ENCODE results near the gene TRIM16. TPM values are rescaled to one million over a fixed set of nuclear protein-coding genes. Genes with fewer than 3 reads are reported as not detected.
"Not testable (repeated sequence)": the region's sequence is repeated elsewhere in the genome, so short reads cannot be mapped to it uniquely, and the experiment has no call there.

TRIM16 gene
- total RNA-seq, 2 donors from 2014 or later: 6.1 to 15.1 TPM

GRCh38 chr17:15675991-15676390, 8.1 kb downstream of the TRIM16 start:
- ATAC-seq; DNase-seq (ENCODE audit: low spot score); H3K4me1 Mint-ChIP-seq (ENCODE audit: low read depth in 2 of 2); H3K4me3 Mint-ChIP-seq; H3K9me3 Mint-ChIP-seq; H3K36me3 Mint-ChIP-seq; H3K27ac Mint-ChIP-seq; H3K27me3 Mint-ChIP-seq: not testable (repeated sequence)

- not testable (repeated sequence) for H3K27me3 Mint-ChIP-seq; H3K27ac Mint-ChIP-seq; H3K9me3 Mint-ChIP-seq; ATAC-seq; H3K36me3 Mint-ChIP-seq; H3K4me1 Mint-ChIP-seq (ENCODE audit: low read depth in 2 of 2); H3K4me3 Mint-ChIP-seq
- peak; percentile 53 for DNase-seq (ENCODE audit: low spot score)
Measured at GRCh38 chr17:15674640-15675039, 9.5 kb downstream of the TRIM16 start.

DNA sequence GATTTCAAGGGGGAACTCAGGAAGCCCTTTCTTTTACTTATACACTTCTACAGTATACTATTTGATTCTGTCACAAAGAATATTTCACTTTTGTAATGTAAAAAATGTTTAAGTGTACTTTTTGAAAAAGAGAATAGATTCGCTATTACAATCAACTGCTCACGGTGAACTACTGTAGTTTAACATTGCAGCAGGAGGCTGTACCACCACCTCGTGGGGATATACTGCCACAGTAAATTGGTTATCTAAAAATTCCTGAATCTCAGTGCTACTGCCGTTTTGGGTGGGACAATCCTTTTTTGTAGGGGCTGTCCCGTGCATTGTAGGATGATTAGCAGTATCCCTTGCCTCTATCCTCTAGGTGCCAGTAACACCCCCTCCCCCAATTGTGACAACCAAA, 14.6 kb downstream of the TRIM16 start:
- H3K4me3 Mint-ChIP-seq; H3K27me3 Mint-ChIP-seq; H3K4me1 Mint-ChIP-seq (ENCODE audit: low read depth in 2 of 2); H3K27ac Mint-ChIP-seq; DNase-seq (ENCODE audit: low spot score); H3K9me3 Mint-ChIP-seq; ATAC-seq; H3K36me3 Mint-ChIP-seq: not testable (repeated sequence)

- Mint-ChIP-seq H3K9me3 (no peaks in the 10 kb centered on the region), H3K4me3 (no peak overlapping the region), H3K27me3 (no peaks in the 10 kb centered on the region), H3K36me3 (peaks cover 9% of the 10 kb centered on the region), H3K4me1 (ENCODE audit: low read depth in 2 of 2) (no peaks in the 10 kb centered on the region), H3K27ac (no peak overlapping the region)
- no peak for ATAC-seq
- no peak for DNase-seq (ENCODE audit: low spot score)
Measured at GRCh38 chr17:15663691-15664090, 20.4 kb downstream of the TRIM16 start.

DNA sequence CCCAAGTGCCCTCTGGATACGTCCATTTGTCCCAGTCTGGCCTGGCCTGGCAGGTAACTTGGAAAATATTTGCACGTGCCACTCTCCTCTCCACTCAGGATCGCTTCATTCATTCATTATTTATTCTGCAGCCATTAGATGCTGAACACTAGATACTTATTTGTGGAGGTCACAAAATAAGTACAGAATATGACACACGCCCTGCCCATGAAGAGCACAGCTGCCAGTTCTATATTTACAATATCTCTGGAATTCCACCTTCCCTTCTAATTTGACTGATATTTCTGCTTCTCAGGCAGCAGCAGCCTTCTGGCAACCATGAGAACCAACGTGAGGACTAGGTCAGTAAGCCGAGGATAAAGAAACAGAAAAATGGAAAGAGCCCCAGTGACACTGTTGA, 20.9 kb downstream of the TRIM16 start:
- DNase-seq (ENCODE audit: low spot score) (no peak), ATAC-seq (no peak)
- H3K27ac Mint-ChIP-seq: no peak overlapping the region
- no peaks in the 10 kb centered on the region for H3K4me1 Mint-ChIP-seq (ENCODE audit: low read depth in 2 of 2)
- no peaks in the 10 kb centered on the region for H3K9me3 Mint-ChIP-seq
- no peaks in the 10 kb centered on the region for H3K27me3 Mint-ChIP-seq
- no peak overlapping the region for H3K4me3 Mint-ChIP-seq
- H3K36me3 Mint-ChIP-seq: peaks cover 9% of the 10 kb centered on the region

DNA sequence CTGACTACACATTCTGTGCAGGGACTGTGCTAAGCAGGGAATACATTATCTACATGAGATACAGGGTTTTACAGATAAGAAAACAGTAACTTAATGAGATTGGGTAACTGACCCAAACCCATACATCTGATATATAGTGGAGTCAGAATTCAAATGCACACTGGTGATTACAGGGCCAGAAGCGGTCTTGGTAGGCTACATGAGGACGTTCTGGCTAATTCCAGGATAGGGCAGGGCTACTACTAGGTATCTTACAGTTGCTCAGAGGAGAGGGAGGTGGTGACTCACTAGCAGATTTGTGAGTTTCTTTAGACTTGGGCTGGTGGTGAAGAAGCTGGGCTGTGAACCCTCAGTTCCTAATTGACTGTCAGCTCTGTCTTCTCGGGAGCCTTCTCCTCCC, 21.4 kb downstream of the TRIM16 start:
- no peak overlapping the region for H3K27ac Mint-ChIP-seq
- peaks cover 6% of the 10 kb centered on the region for H3K36me3 Mint-ChIP-seq
- no peaks in the 10 kb centered on the region for H3K27me3 Mint-ChIP-seq
- no peak overlapping the region for H3K4me3 Mint-ChIP-seq
- no peak for DNase-seq (ENCODE audit: low spot score)
- ATAC-seq: peak in 1 of 2 donors; percentile 62
- H3K4me1 Mint-ChIP-seq (ENCODE audit: low read depth in 2 of 2): no peaks in the 10 kb centered on the region
- no peaks in the 10 kb centered on the region for H3K9me3 Mint-ChIP-seq

GRCh38 chr17:15660077-15660476, 24.0 kb downstream of the TRIM16 start:
- no peaks in the 10 kb centered on the region for H3K27me3 Mint-ChIP-seq
- H3K4me3 Mint-ChIP-seq: no peak overlapping the region
- no peak overlapping the region for H3K27ac Mint-ChIP-seq
- ATAC-seq: no peak
- H3K9me3 Mint-ChIP-seq: no peaks in the 10 kb centered on the region
- H3K4me1 Mint-ChIP-seq (ENCODE audit: low read depth in 2 of 2): no peaks in the 10 kb centered on the region
- H3K36me3 Mint-ChIP-seq: peaks cover 6% of the 10 kb centered on the region
- DNase-seq (ENCODE audit: low spot score): no peak

GRCh38 chr17:15659663-15660062, 24.4 kb downstream of the TRIM16 start:
- no peaks in the 10 kb centered on the region for H3K27me3 Mint-ChIP-seq
- no peaks in the 10 kb centered on the region for H3K4me1 Mint-ChIP-seq (ENCODE audit: low read depth in 2 of 2)
- H3K4me3 Mint-ChIP-seq: no peak overlapping the region
- DNase-seq (ENCODE audit: low spot score): no peak
- no peak for ATAC-seq
- H3K27ac Mint-ChIP-seq: no peak overlapping the region
- peaks cover 6% of the 10 kb centered on the region for H3K36me3 Mint-ChIP-seq
- no peaks in the 10 kb centered on the region for H3K9me3 Mint-ChIP-seq

- no peak for ATAC-seq
- Mint-ChIP-seq H3K4me1 (ENCODE audit: low read depth in 2 of 2) (no peaks in the 10 kb centered on the region), H3K9me3 (no peaks in the 10 kb centered on the region), H3K27me3 (no peaks in the 10 kb centered on the region), H3K36me3 (peaks cover 6% of the 10 kb centered on the region), H3K4me3 (no peak overlapping the region), H3K27ac (no peak overlapping the region)
- no peak for DNase-seq (ENCODE audit: low spot score)
Measured at GRCh38 chr17:15659236-15659635, 24.9 kb downstream of the TRIM16 start.

DNA sequence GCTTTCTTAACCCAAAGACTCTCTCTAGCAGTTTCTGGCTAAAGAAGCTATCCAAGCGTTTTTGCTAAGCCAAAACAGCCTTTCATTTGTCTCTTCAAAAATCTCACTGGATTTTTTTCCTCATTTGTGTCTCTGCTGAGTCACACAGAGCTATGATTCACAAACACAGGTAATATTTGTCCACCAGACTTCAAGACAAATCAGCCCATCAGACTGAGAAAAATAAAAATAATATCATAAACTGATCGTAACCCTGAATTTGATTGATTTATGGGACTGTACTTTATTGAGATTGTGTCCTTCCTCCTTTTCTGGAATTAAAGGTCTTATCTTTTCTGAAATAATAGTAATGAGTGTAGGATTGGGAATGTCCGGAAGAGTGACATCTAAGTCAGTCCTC, 25.8 kb downstream of the TRIM16 start:
- H3K27me3 Mint-ChIP-seq: no peaks in the 10 kb centered on the region
- no peaks in the 10 kb centered on the region for H3K4me1 Mint-ChIP-seq (ENCODE audit: low read depth in 2 of 2)
- no peak overlapping the region for H3K27ac Mint-ChIP-seq
- H3K36me3 Mint-ChIP-seq: no peaks in the 10 kb centered on the region
- no peak overlapping the region for H3K4me3 Mint-ChIP-seq
- ATAC-seq: no peak
- H3K9me3 Mint-ChIP-seq: no peaks in the 10 kb centered on the region
- no peak for DNase-seq (ENCODE audit: low spot score)

DNA sequence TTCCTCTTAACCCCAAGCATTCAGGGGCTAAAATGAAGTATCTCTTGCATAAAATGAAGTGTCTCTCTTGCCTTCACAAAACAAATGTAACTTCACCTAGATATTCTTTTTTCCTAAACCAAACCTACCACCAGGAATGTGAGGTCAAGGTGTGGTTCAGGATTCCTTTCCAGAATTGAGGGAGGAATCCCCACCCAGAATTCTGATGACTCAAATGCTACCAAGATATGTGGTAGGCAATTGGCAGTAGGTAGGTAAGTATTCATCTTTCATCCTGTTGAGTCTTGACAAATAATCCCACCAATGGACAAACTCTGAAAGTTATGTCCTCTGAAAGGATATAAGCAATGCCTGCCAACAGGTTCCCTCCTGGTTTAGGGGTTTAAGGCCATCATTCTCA, 26.2 kb downstream of the TRIM16 start:
- Mint-ChIP-seq H3K4me1 (ENCODE audit: low read depth in 2 of 2) (no peaks in the 10 kb centered on the region), H3K9me3 (no peaks in the 10 kb centered on the region), H3K36me3 (no peaks in the 10 kb centered on the region), H3K27me3 (no peaks in the 10 kb centered on the region), H3K27ac (no peak overlapping the region), H3K4me3 (no peak overlapping the region)
- ATAC-seq: no peak
- no peak for DNase-seq (ENCODE audit: low spot score)

DNA sequence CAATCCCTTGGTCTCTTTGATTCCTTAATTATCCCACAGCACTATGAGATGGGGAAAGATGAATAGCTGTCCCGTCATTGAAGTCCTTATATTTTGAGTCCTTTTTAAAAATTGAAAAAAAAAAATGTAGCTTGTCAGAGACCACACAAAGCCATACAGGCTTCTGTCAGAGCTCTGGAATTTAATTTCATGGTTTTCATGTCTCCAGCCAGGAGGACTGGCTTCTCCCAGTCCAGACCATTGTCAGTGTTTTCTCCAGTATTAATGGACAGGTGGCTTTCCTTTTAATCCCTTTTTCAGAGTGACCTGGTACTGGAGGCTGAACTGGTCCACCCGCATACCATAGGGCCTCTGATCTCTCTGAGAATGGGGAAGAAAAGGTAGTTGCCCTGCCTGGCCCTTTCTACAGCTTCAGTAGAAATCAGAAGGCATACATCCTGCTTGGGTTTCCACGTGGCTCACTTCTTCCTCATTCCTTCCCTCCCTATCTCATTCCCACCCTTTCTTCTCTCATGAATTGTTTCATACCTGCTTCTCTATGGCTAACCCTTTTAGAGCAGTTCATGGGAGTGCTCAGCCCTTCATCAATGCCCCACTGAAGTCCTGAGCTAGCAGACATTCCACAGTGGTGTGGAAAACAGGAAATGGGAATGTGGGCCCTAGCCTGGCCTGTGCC, 29.1 kb downstream of the TRIM16 start:
- Mint-ChIP-seq H3K27ac (no peak overlapping the region), H3K4me1 (ENCODE audit: low read depth in 2 of 2) (peaks cover 3 to 5% of the 10 kb centered on the region in 2 donors), H3K36me3 (no peaks in the 10 kb centered on the region), H3K9me3 (no peaks in the 10 kb centered on the region), H3K4me3 (no peak overlapping the region), H3K27me3 (no peaks in the 10 kb centered on the region)
- ATAC-seq (no peak), DNase-seq (ENCODE audit: low spot score) (no peak)

DNA sequence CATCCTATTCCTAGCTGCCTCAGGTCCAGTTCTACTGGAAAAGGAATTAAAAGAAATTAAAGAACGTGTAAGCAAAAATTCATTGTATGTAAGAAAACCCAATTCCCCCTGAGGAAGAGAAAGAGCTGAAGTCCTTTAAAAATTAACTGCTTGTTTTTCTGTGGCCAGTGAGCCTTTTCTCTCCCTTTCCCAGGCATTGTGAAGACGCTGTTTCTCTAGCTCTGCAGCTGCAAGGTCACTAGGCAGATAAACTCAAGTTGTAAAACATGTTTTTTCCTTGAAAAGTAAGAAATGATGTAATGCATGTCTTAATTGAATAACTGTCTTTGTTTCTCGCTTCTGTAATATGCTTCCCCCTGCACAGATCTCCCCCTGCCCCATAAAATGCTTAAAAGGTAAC, 29.7 kb downstream of the TRIM16 start:
- not testable (repeated sequence) for H3K4me1 Mint-ChIP-seq (ENCODE audit: low read depth in 2 of 2); H3K27ac Mint-ChIP-seq; DNase-seq (ENCODE audit: low spot score); H3K4me3 Mint-ChIP-seq; ATAC-seq; H3K36me3 Mint-ChIP-seq; H3K9me3 Mint-ChIP-seq; H3K27me3 Mint-ChIP-seq

DNA sequence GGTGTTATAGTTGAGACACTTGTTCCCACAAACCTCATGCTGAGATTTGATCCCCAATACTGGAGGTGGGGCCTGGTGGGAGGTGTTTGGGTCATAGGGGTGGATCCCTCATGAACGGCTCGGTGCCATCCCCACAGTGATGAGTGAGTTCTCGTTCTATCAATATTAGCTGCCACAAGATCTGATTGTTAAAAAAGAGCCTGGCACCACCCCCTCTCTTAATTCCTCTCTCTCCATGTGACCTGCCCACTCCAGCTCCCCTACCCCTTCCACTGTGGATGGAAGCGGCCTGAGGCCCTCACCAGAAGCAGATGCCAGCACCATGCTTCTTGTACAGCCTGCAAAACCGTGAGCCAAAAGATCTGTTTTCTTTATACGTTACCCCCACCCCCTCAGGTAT, 31.2 kb downstream of the TRIM16 start:
- Mint-ChIP-seq H3K9me3 (no peaks in the 10 kb centered on the region), H3K4me1 (ENCODE audit: low read depth in 2 of 2) (peaks cover 3 to 5% of the 10 kb centered on the region in 2 donors), H3K27me3 (no peaks in the 10 kb centered on the region), H3K36me3 (no peaks in the 10 kb centered on the region), H3K27ac (no peak overlapping the region), H3K4me3 (no peak overlapping the region)
- ATAC-seq (no peak), DNase-seq (ENCODE audit: low spot score) (no peak)

GRCh38 chr17:15651583-15652110, 32.5 kb downstream of the TRIM16 start:
- peak; percentile 67 to 85 for ATAC-seq
- H3K27me3 Mint-ChIP-seq: no peaks in the 10 kb centered on the region
- H3K27ac Mint-ChIP-seq: peak overlapping the region in 1 of 2 donors; percentile 12
- peaks cover 3 to 5% of the 10 kb centered on the region in 2 donors for H3K4me1 Mint-ChIP-seq (ENCODE audit: low read depth in 2 of 2)
- DNase-seq (ENCODE audit: low spot score): no peak
- no peaks in the 10 kb centered on the region for H3K9me3 Mint-ChIP-seq
- H3K36me3 Mint-ChIP-seq: no peaks in the 10 kb centered on the region
- H3K4me3 Mint-ChIP-seq: peak overlapping the region; percentile 33
